ENCODE measurements around the gene ZMYM2.

The ZMYM2 gene

DNA sequence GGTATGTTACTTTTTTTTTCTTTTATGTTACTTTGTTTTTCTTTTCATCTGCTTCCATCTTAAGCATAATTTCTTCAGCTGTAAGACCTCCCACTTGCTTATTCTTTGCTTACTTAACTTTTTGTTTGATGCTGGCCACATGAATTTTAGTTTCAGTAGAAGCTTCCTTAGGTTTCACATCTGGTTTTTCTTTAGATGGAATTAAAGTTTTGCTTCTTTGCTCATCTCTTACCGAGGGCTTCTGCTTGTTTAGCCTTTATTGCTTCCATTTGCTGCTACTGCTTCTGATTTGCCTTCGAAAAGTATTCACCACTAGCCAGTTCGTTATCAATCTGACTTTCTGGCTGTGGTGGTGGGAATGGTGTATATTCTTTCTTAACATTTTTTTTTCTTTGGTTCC lies 111.4 kb downstream of the ZMYM2 start:
- H3K36me3 ChIP-seq (ENCODE audit: control insufficient read depth, insufficient read depth, low read length): peaks cover 84% of the 10 kb centered on the region
- WGBS, 2 experiments (ENCODE audit: insufficient coverage in 2 of 2): 75 to 100% methylated on average over 1 of the region's 3 CpGs

DNA sequence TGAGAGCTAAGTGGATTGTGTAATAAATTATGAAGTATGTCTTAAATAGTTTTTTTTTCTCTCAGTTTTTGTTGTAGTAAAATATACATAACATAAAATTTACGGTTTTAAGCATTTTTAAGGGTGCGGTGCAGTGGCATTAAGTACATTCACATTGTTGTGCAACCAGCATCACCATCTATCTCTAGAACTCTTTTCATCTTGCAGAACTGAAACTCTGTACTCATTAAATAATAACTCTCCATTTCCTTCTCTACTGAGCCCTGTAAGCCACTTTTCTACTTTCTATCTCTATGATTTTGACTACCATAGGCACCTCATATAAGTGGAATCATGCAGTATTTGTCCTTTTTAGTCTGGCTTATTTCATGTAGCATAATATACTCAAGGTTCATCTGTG lies 115.2 kb downstream of the ZMYM2 start:
- WGBS, 2 experiments (ENCODE audit: insufficient coverage in 2 of 2): 92% methylated on average over 2 of the region's 2 CpGs; no CpG with 5 or more reads in 1 of the 2 experiments
- peaks cover 64% of the 10 kb centered on the region for H3K36me3 ChIP-seq (ENCODE audit: control insufficient read depth, insufficient read depth, low read length)

More for the DNA sequence above, 111.4 kb downstream of the ZMYM2 start:
- Histone ChIP-seq H3K9me3 (ENCODE audit: control insufficient read depth, low read length) (no peaks in the 10 kb centered on the region), H3K4me1 (ENCODE audit: control insufficient read depth, insufficient read depth, low read length, poor library complexity, severe bottlenecking) (no peaks in the 10 kb centered on the region), H3K4me3 (ENCODE audit: extremely low read depth, insufficient read depth, low read length, poor library complexity, severe bottlenecking) (no peak overlapping the region), H3K27ac (ENCODE audit: low read depth, low read length, severe bottlenecking) (no peak overlapping the region)

GRCh38 chr13:20074966-20075365 lies 116.4 kb downstream of the ZMYM2 start:
- Histone ChIP-seq H3K4me3 (ENCODE audit: extremely low read depth, insufficient read depth, low read length, poor library complexity, severe bottlenecking) (no peak overlapping the region), H3K9me3 (ENCODE audit: control insufficient read depth, low read length) (no peaks in the 10 kb centered on the region), H3K4me1 (ENCODE audit: control insufficient read depth, insufficient read depth, low read length, poor library complexity, severe bottlenecking) (no peaks in the 10 kb centered on the region), H3K27ac (ENCODE audit: low read depth, low read length, severe bottlenecking) (no peak overlapping the region), H3K36me3 (ENCODE audit: control insufficient read depth, insufficient read depth, low read length) (peaks cover 57% of the 10 kb centered on the region)
- WGBS, 2 experiments (ENCODE audit: insufficient coverage in 2 of 2): no CpG with 5 or more reads among the region's 1 CpG

More for the DNA sequence above, 115.2 kb downstream of the ZMYM2 start:
- H3K4me3 ChIP-seq (ENCODE audit: extremely low read depth, insufficient read depth, low read length, poor library complexity, severe bottlenecking): no peak overlapping the region
- H3K9me3 ChIP-seq (ENCODE audit: control insufficient read depth, low read length): no peaks in the 10 kb centered on the region
- no peaks in the 10 kb centered on the region for H3K4me1 ChIP-seq (ENCODE audit: control insufficient read depth, insufficient read depth, low read length, poor library complexity, severe bottlenecking)
- H3K27ac ChIP-seq (ENCODE audit: low read depth, low read length, severe bottlenecking): no peak overlapping the region

DNA sequence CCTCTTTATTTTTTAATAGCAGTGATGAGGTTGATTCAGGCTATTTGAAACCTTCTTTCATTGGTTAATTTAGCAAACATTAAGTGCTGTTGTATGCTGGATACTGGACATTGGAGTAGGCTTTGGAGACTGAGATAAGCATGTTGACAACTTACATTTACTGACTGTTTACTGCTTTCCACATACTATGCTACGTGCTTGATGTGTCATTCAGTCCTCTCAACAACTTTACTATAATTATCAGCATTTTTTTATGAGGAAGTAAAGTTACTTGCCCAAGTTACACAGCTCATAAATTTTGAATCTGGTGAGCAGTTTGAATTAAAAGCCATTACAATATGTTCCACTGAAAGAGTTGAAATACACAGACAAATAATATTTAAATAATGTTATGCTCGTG lies 118.6 kb downstream of the ZMYM2 start:
- H3K36me3 ChIP-seq (ENCODE audit: control insufficient read depth, insufficient read depth, low read length): peaks cover 45% of the 10 kb centered on the region
- no peak overlapping the region for H3K4me3 ChIP-seq (ENCODE audit: extremely low read depth, insufficient read depth, low read length, poor library complexity, severe bottlenecking)
- H3K4me1 ChIP-seq (ENCODE audit: control insufficient read depth, insufficient read depth, low read length, poor library complexity, severe bottlenecking): no peaks in the 10 kb centered on the region
- H3K27ac ChIP-seq (ENCODE audit: low read depth, low read length, severe bottlenecking): no peak overlapping the region
- no peaks in the 10 kb centered on the region for H3K9me3 ChIP-seq (ENCODE audit: control insufficient read depth, low read length)
- no CpG with 5 or more reads among the region's 2 CpGs for WGBS, 2 experiments (ENCODE audit: insufficient coverage in 2 of 2)

DNA sequence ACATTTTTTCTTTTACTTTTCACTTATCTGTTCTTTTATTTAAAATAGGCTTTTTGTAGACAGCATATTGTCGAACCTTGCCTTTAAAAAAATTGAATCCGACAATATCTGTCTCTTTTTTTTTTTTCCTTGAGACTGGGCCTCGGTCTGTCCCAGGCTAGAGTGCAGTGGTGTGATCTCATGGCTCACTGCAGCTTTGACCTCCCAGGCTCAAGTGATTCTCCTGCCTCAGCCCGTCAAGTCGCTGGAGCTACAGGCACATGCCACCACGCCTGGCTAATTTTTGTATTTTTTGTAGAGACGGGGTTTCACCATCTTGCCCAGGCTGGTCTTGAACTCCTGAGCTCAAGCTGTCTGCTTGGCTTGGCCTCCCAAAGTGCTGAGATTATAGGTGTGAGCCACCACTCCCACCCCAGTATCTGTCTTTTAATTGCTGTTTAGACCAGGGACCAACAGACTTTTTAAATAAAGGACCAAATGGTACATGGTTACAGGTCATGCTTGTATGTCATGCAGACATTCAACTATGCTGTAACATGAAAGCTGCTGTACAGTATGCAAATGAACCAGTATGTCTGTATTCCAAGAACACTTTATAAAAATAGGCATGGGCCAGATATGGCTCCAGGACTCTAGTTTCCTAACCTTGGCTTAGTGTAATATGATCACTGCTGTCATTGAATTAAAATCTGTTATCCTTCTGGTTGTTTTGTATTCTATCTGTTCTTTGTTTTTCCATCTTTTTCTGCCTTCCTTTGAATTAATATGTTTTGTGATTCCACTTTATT lies 122.0 kb downstream of the ZMYM2 start:
- WGBS, 2 experiments (ENCODE audit: insufficient coverage in 2 of 2): 85 to 96% methylated on average over 6 to 7 of the region's 7 CpGs
- H3K9me3 ChIP-seq (ENCODE audit: control insufficient read depth, low read length): no peaks in the 10 kb centered on the region
- no peak overlapping the region for H3K27ac ChIP-seq (ENCODE audit: low read depth, low read length, severe bottlenecking)
- peaks cover 56% of the 10 kb centered on the region for H3K36me3 ChIP-seq (ENCODE audit: control insufficient read depth, insufficient read depth, low read length)
- no peaks in the 10 kb centered on the region for H3K4me1 ChIP-seq (ENCODE audit: control insufficient read depth, insufficient read depth, low read length, poor library complexity, severe bottlenecking)
- no peak overlapping the region for H3K4me3 ChIP-seq (ENCODE audit: extremely low read depth, insufficient read depth, low read length, poor library complexity, severe bottlenecking)

GRCh38 chr13:20090349-20090748 lies 131.8 kb downstream of the ZMYM2 start:
- H3K27ac ChIP-seq (ENCODE audit: low read depth, low read length, severe bottlenecking): no peak overlapping the region
- no peaks in the 10 kb centered on the region for H3K4me1 ChIP-seq (ENCODE audit: control insufficient read depth, insufficient read depth, low read length, poor library complexity, severe bottlenecking)
- WGBS, 2 experiments (ENCODE audit: insufficient coverage in 2 of 2): no CpG with 5 or more reads among the region's 1 CpG
- H3K9me3 ChIP-seq (ENCODE audit: control insufficient read depth, low read length): no peaks in the 10 kb centered on the region
- peaks cover 21% of the 10 kb centered on the region for H3K36me3 ChIP-seq (ENCODE audit: control insufficient read depth, insufficient read depth, low read length)
- H3K4me3 ChIP-seq (ENCODE audit: extremely low read depth, insufficient read depth, low read length, poor library complexity, severe bottlenecking): no peak overlapping the region

DNA sequence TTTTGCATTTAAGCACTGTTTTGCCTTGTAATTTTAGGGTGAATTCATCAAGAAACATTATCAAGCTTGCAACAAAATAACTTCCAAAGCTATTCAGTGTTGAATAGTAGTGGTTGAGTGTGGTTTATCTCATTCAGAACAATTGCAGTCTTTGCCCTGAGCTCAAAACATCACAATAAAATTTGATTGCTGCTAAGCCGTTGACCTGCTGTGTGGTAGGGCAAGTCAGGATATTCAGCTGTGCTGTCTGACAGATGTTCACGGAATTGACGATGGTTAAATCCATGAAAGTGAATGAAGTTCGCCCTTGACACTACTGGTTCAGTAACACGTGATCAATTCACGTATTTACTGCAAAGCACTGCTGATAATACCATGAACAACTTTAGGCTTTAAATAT lies 135.4 kb downstream of the ZMYM2 start:
- no peaks in the 10 kb centered on the region for H3K9me3 ChIP-seq (ENCODE audit: control insufficient read depth, low read length)
- WGBS, 2 experiments (ENCODE audit: insufficient coverage in 2 of 2): 84 to 91% methylated on average over 6 of the region's 6 CpGs
- H3K4me1 ChIP-seq (ENCODE audit: control insufficient read depth, insufficient read depth, low read length, poor library complexity, severe bottlenecking): no peaks in the 10 kb centered on the region

DNA sequence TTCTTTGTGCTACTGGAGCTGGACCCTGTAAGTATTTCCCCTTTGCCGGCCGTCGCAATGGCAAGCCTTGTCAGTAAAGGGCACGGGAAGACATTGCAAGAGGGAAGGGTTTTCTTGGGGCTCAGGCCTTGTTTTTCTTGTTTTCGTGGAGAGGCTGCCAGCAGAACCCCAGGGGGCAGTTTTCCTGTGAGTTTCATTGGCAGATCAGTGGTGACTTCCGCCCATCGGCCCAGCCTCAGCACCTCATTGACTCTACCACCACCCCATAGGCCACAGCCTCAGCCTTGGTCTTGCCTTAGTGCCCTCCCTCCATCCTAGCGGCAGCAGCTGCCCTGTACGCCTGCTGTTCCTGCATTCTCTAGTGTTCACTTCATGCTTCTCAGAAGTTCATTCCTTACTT lies 140.8 kb downstream of the ZMYM2 start:
- Histone ChIP-seq H3K4me1 (ENCODE audit: control insufficient read depth, insufficient read depth, low read length, poor library complexity, severe bottlenecking) (peaks cover 8% of the 10 kb centered on the region), H3K4me3 (ENCODE audit: extremely low read depth, insufficient read depth, low read length, poor library complexity, severe bottlenecking) (no peak overlapping the region), H3K36me3 (ENCODE audit: control insufficient read depth, insufficient read depth, low read length) (no peaks in the 10 kb centered on the region), H3K27ac (ENCODE audit: low read depth, low read length, severe bottlenecking) (no peak overlapping the region), H3K9me3 (ENCODE audit: control insufficient read depth, low read length) (no peaks in the 10 kb centered on the region)
- 65 to 80% methylated on average over 2 to 7 of the region's 9 CpGs for WGBS, 2 experiments (ENCODE audit: insufficient coverage in 2 of 2)

More for the DNA sequence above, 135.4 kb downstream of the ZMYM2 start:
- H3K27ac ChIP-seq (ENCODE audit: low read depth, low read length, severe bottlenecking): no peak overlapping the region
- peaks cover 10% of the 10 kb centered on the region for H3K36me3 ChIP-seq (ENCODE audit: control insufficient read depth, insufficient read depth, low read length)
- H3K4me3 ChIP-seq (ENCODE audit: extremely low read depth, insufficient read depth, low read length, poor library complexity, severe bottlenecking): no peak overlapping the region

GRCh38 chr13:20101467-20102316 lies 143.2 kb downstream of the ZMYM2 start:
- 73 to 81% methylated on average over 7 of the region's 8 CpGs for WGBS, 2 experiments (ENCODE audit: insufficient coverage in 2 of 2)
- Histone ChIP-seq H3K27ac (ENCODE audit: low read depth, low read length, severe bottlenecking) (no peak overlapping the region), H3K9me3 (ENCODE audit: control insufficient read depth, low read length) (no peaks in the 10 kb centered on the region), H3K4me3 (ENCODE audit: extremely low read depth, insufficient read depth, low read length, poor library complexity, severe bottlenecking) (no peak overlapping the region), H3K36me3 (ENCODE audit: control insufficient read depth, insufficient read depth, low read length) (no peaks in the 10 kb centered on the region), H3K4me1 (ENCODE audit: control insufficient read depth, insufficient read depth, low read length, poor library complexity, severe bottlenecking) (peaks cover 8% of the 10 kb centered on the region)

GRCh38 chr13:20102525-20103180 lies 144.1 kb downstream of the ZMYM2 start:
- Histone ChIP-seq H3K4me3 (ENCODE audit: extremely low read depth, insufficient read depth, low read length, poor library complexity, severe bottlenecking) (no peak overlapping the region), H3K4me1 (ENCODE audit: control insufficient read depth, insufficient read depth, low read length, poor library complexity, severe bottlenecking) (peaks cover 8% of the 10 kb centered on the region), H3K36me3 (ENCODE audit: control insufficient read depth, insufficient read depth, low read length) (no peaks in the 10 kb centered on the region), H3K9me3 (ENCODE audit: control insufficient read depth, low read length) (no peaks in the 10 kb centered on the region), H3K27ac (ENCODE audit: low read depth, low read length, severe bottlenecking) (no peak overlapping the region)
- WGBS, 2 experiments (ENCODE audit: insufficient coverage in 2 of 2): 79 to 82% methylated on average over 3 to 7 of the region's 9 CpGs

All from mesodermal cell (in vitro differentiated cells).